ENCODE measurements around the gene DMRTA1. TPM values are rescaled to one million over a fixed set of nuclear protein-coding genes. Genes with fewer than 3 reads are reported as not detected.

DMRTA1 gene
- total RNA-seq, 4 donors from 2014 or later, result 1.8 to 10.7 (median 3.3) TPM

DNA sequence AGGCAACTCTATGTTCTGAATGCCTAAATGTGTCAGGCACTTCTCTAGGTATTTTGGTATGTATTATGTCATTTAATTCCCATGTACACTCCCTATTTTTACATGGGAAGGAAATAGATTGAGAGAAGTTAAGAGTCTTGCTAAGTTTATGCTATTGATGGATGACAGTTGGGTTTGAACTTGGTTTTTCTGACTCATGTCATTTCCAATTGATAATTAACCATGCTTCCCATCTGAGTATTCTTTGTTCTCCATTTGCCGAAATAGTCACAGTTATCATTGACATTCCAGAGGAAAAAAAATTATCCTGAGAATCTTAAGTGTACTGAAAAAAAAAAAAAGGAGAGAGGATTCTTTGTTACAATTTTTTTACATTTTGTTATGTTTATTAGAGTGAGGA lies 23.1 kb upstream of the DMRTA1 start:
- TF ChIP-seq, protein P1, sequence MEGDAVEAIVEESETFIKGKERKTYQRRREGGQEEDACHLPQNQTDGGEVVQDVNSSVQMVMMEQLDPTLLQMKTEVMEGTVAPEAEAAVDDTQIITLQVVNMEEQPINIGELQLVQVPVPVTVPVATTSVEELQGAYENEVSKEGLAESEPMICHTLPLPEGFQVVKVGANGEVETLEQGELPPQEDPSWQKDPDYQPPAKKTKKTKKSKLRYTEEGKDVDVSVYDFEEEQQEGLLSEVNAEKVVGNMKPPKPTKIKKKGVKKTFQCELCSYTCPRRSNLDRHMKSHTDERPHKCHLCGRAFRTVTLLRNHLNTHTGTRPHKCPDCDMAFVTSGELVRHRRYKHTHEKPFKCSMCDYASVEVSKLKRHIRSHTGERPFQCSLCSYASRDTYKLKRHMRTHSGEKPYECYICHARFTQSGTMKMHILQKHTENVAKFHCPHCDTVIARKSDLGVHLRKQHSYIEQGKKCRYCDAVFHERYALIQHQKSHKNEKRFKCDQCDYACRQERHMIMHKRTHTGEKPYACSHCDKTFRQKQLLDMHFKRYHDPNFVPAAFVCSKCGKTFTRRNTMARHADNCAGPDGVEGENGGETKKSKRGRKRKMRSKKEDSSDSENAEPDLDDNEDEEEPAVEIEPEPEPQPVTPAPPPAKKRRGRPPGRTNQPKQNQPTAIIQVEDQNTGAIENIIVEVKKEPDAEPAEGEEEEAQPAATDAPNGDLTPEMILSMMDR (IDR thresholded peaks at IDR 0.05; ENCODE audit: low read depth), result no peak

DNA sequence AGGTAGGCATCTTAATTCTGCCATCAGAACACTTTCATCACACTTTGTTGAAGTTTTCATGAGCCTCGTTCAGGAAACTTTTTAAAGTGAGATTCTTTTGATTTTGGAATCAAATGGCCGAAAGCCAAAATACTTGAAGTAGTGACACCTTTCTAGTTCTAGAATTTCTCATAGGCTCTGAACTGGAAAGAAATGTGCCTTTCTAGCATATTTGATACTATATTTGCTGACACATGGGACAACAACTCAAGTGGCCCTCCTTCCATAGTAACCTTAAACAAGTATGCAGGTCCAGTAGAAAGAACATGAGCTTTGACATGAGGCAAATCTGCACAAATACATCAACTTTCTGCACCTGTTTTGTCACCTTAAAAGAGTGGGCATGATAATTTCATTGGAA lies 22.0 kb upstream of the DMRTA1 start:
- TF ChIP-seq, protein P1 (IDR thresholded peaks at IDR 0.05; ENCODE audit: low read depth), result no peak

DNA sequence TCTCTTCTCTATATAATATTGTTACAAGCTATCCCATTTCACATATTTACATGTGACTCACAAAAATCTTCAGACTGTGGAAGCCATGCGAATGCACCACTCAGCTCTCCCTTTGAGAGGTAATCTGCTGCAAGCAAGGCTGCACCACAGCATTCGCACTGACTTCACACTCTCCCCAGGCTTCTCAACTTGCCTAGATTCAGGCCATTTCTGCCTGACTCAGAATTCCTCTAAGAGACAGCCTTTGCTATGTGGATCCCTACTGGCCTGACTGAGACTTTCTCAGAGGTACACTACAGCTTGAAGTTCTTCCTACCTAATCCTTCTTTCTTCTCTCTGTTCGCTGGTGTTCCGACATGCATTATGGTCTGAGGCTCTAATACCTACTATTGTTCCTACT lies 21.1 kb upstream of the DMRTA1 start:
- TF ChIP-seq, protein P1 (IDR thresholded peaks at IDR 0.05; ENCODE audit: low read depth), result no peak

- TF ChIP-seq, protein P1 (IDR thresholded peaks at IDR 0.05; ENCODE audit: low read depth), result no peak
Measured at GRCh38 chr9:22427226-22427880, 19.3 kb upstream of the DMRTA1 start.

- TF ChIP-seq, protein P1 (IDR thresholded peaks at IDR 0.05; ENCODE audit: low read depth), result no peak
Measured at GRCh38 chr9:22433691-22434090, 12.9 kb upstream of the DMRTA1 start.

GRCh38 chr9:22440841-22441240 lies 5.8 kb upstream of the DMRTA1 start:
- TF ChIP-seq, protein P1 (IDR thresholded peaks at IDR 0.05; ENCODE audit: low read depth), result no peak

DNA sequence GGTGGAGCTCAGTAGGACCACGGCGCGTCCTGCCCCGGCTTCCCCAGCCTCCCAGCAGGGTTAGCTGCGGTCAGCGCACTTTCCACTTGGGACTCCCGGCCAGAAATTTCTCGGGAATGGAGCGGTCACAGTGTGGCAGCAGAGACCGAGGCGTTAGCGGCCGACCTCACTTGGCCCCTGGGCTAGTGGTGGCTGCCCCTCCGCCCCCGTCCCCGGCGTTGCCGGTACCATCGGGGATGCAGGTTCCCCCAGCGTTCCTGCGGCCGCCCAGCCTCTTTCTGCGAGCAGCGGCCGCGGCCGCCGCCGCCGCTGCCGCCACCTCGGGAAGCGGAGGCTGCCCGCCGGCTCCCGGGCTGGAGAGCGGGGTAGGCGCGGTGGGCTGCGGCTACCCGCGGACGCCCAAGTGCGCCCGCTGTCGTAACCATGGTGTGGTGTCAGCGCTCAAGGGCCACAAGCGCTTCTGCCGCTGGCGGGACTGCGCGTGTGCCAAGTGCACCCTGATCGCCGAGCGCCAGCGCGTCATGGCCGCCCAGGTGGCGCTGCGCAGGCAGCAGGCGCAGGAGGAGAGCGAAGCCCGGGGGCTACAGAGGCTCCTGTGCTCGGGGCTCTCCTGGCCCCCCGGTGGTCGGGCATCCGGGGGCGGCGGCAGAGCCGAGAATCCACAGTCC lies 460 bp downstream of the DMRTA1 start:
- TF ChIP-seq, protein P1 (IDR thresholded peaks at IDR 0.05; ENCODE audit: low read depth), result no peak
